ENCODE measurements around the gene GAS2L1. TPM values are rescaled to one million over a fixed set of nuclear protein-coding genes. Genes with fewer than 3 reads are reported as not detected.
A peak's percentile ranks its signal among the peaks of the same experiment; 100 is the strongest.

The GAS2L1 gene
- polyA plus RNA-seq, 1 donor (not counting 4 experiments of a cell fraction or from before 2014, with no cell fraction given), result 11.3 TPM

GRCh38 chr22:29268511-29269229, 37.8 kb upstream of the GAS2L1 start:
- Histone ChIP-seq H3K9me1 (ENCODE audit: control insufficient read depth, extremely low read depth, insufficient read depth, low read length) (no peaks in the 10 kb centered on the region), H4K20me1 (ENCODE audit: control insufficient read depth, extremely low read depth, insufficient read depth, low read length) (peaks cover 37% of the 10 kb centered on the region), H3K4me2 (ENCODE audit: control insufficient read depth, extremely low read depth, insufficient read depth, low read depth, low read length) (peak overlapping the region; percentile 83), H3K4me1 (ENCODE audit: control insufficient read depth, extremely low read depth, insufficient read depth, low read length) (peaks cover 23% of the 10 kb centered on the region), H3K27me3 (ENCODE audit: control insufficient read depth, extremely low read depth, insufficient read depth, low read length) (no peaks in the 10 kb centered on the region), H3K9ac (ENCODE audit: control insufficient read depth, extremely low read depth, insufficient read depth, low read length) (peak overlapping the region; percentile 100), H3K9me3 (ENCODE audit: control insufficient read depth, low read depth, low read length) (no peaks in the 10 kb centered on the region), H3K27ac (ENCODE audit: control insufficient read depth, insufficient read depth, low read length) (peak overlapping the region; percentile 100), H2AFZ (ENCODE audit: control insufficient read depth, low read length) (peak overlapping the region; percentile 63), H3K79me2 (ENCODE audit: control insufficient read depth, insufficient read depth, low read length) (peaks cover 72% of the 10 kb centered on the region), H3K4me3 (ENCODE audit: control insufficient read depth in 2 of 3, extremely low read depth in 1 of 3, insufficient read depth in 2 of 3, low read depth in 1 of 3, low read length in 3 of 3) (peak overlapping the region; percentile 82 to 92 (median 89)), H3K36me3 (ENCODE audit: control insufficient read depth in 2 of 2, extremely low read depth in 1 of 2, insufficient read depth in 2 of 2, low read length in 2 of 2) (peaks cover 16 to 30% of the 10 kb centered on the region in 2 experiments)
- TF ChIP-seq EZH2 (IDR thresholded peaks at IDR 0.05; ENCODE audit: low read length) (no peak), CTCF (optimal IDR thresholded peaks at IDR 0.05 in 1 of 3, IDR thresholded peaks at IDR 0.05 in 1 of 3, conservative IDR thresholded peaks at IDR 0.05 in 1 of 3; ENCODE audit: extremely low read depth in 1 of 3, insufficient read depth in 2 of 3, low read length in 3 of 3) (no peak)
- DNase-seq (ENCODE audit: low read depth, low spot score) (no peak), FAIRE-seq (no peak)
- dilution Hi-C loops (cut with MboI; ENCODE audit: extremely low pct_ligation_motif_present, low sequenced_read_pairs), result no loop called here

- no peaks in the 10 kb centered on the region for H3K9me3 ChIP-seq (ENCODE audit: control insufficient read depth, low read depth, low read length)
- H3K9ac ChIP-seq (ENCODE audit: control insufficient read depth, extremely low read depth, insufficient read depth, low read length), result peak overlapping the region; percentile 100
- TF ChIP-seq EZH2 (IDR thresholded peaks at IDR 0.05; ENCODE audit: low read length) (no peak), CTCF (optimal IDR thresholded peaks at IDR 0.05 in 1 of 3, IDR thresholded peaks at IDR 0.05 in 1 of 3, conservative IDR thresholded peaks at IDR 0.05 in 1 of 3; ENCODE audit: extremely low read depth in 1 of 3, insufficient read depth in 2 of 3, low read length in 3 of 3) (no peak)
- no peaks in the 10 kb centered on the region for H3K9me1 ChIP-seq (ENCODE audit: control insufficient read depth, extremely low read depth, insufficient read depth, low read length)
- peaks cover 16 to 31% of the 10 kb centered on the region in 2 experiments for H3K36me3 ChIP-seq (ENCODE audit: control insufficient read depth in 2 of 2, extremely low read depth in 1 of 2, insufficient read depth in 2 of 2, low read length in 2 of 2)
- peaks cover 38% of the 10 kb centered on the region for H4K20me1 ChIP-seq (ENCODE audit: control insufficient read depth, extremely low read depth, insufficient read depth, low read length)
- dilution Hi-C loops (cut with MboI; ENCODE audit: extremely low pct_ligation_motif_present, low sequenced_read_pairs), result no loop called here
- no peak overlapping the region for H2AFZ ChIP-seq (ENCODE audit: control insufficient read depth, low read length)
- peak overlapping the region; percentile 82 to 92 (median 89) for H3K4me3 ChIP-seq (ENCODE audit: control insufficient read depth in 2 of 3, extremely low read depth in 1 of 3, insufficient read depth in 2 of 3, low read depth in 1 of 3, low read length in 3 of 3)
- FAIRE-seq (no peak), DNase-seq (ENCODE audit: low read depth, low spot score) (no peak)
- peak overlapping the region; percentile 83 for H3K4me2 ChIP-seq (ENCODE audit: control insufficient read depth, extremely low read depth, insufficient read depth, low read depth, low read length)
- peak overlapping the region; percentile 100 for H3K27ac ChIP-seq (ENCODE audit: control insufficient read depth, insufficient read depth, low read length)
- peaks cover 23% of the 10 kb centered on the region for H3K4me1 ChIP-seq (ENCODE audit: control insufficient read depth, extremely low read depth, insufficient read depth, low read length)
- H3K79me2 ChIP-seq (ENCODE audit: control insufficient read depth, insufficient read depth, low read length), result peaks cover 78% of the 10 kb centered on the region
- no peaks in the 10 kb centered on the region for H3K27me3 ChIP-seq (ENCODE audit: control insufficient read depth, extremely low read depth, insufficient read depth, low read length)
Measured at GRCh38 chr22:29269230-29269604, 37.2 kb upstream of the GAS2L1 start.
